ENCODE measurements around the gene MGA.
A peak's percentile ranks its signal among the peaks of the same experiment; 100 is the strongest.
"Not testable (repeated sequence)": the region's sequence is repeated elsewhere in the genome, so short reads cannot be mapped to it uniquely, and the experiment has no call there.

Gene MGA

GRCh38 chr15:41727143-41727542 is 66.9 kb downstream of the MGA start:
- no peak overlapping the region for H3K4me3 ChIP-seq (replicated peaks; ENCODE audit: insufficient read depth, low read length)
- TF ChIP-seq CTCF (IDR thresholded peaks at IDR 0.05; ENCODE audit: insufficient read depth, low read length) (no peak), SPI1 (IDR thresholded peaks at IDR 0.05; ENCODE audit: borderline replicate concordance, low read depth) (no peak), GABPA (IDR thresholded peaks at IDR 0.05; ENCODE audit: low read depth) (no peak), POLR2AphosphoS5 (IDR thresholded peaks at IDR 0.05; ENCODE audit: low read depth) (no peak), REST (IDR thresholded peaks at IDR 0.05; ENCODE audit: insufficient replicate concordance, low read depth) (no peak)
- H3K27me3 ChIP-seq (ENCODE audit: insufficient read depth, poor library complexity, severe bottlenecking): no peaks in the 10 kb centered on the region
- DNase-seq (ENCODE audit: low read depth in 1 of 2, low spot score in 1 of 2): no peak
- H3K27ac ChIP-seq (replicated peaks): no peak overlapping the region

GRCh38 chr15:41728061-41728460 is 67.9 kb downstream of the MGA start:
- DNase-seq (ENCODE audit: low read depth in 1 of 2, low spot score in 1 of 2); H3K27me3 ChIP-seq (ENCODE audit: insufficient read depth, poor library complexity, severe bottlenecking); H3K27ac ChIP-seq (replicated peaks); H3K4me3 ChIP-seq (replicated peaks; ENCODE audit: insufficient read depth, low read length): not testable (repeated sequence)

- peak overlapping the region; percentile 71 for H3K27ac ChIP-seq (replicated peaks)
- DNase-seq (ENCODE audit: low read depth in 1 of 2, low spot score in 1 of 2): peak; percentile 45 to 62
- H3K4me3 ChIP-seq (replicated peaks; ENCODE audit: insufficient read depth, low read length): no peak overlapping the region
- TF ChIP-seq SPI1 (IDR thresholded peaks at IDR 0.05; ENCODE audit: borderline replicate concordance, low read depth) (peak; percentile 99), GABPA (IDR thresholded peaks at IDR 0.05; ENCODE audit: low read depth) (no peak)
- H3K27me3 ChIP-seq (ENCODE audit: insufficient read depth, poor library complexity, severe bottlenecking): no peaks in the 10 kb centered on the region
Observed at GRCh38 chr15:41730543-41730942, 70.3 kb downstream of the MGA start.

GRCh38 chr15:41732483-41732882 is 72.3 kb downstream of the MGA start:
- no peak for DNase-seq (ENCODE audit: low read depth in 1 of 2, low spot score in 1 of 2)
- TF ChIP-seq CTCF (IDR thresholded peaks at IDR 0.05; ENCODE audit: insufficient read depth, low read length) (no peak), REST (IDR thresholded peaks at IDR 0.05; ENCODE audit: insufficient replicate concordance, low read depth) (no peak), POLR2AphosphoS5 (IDR thresholded peaks at IDR 0.05; ENCODE audit: low read depth) (no peak), SPI1 (IDR thresholded peaks at IDR 0.05; ENCODE audit: borderline replicate concordance, low read depth) (no peak), GABPA (IDR thresholded peaks at IDR 0.05; ENCODE audit: low read depth) (no peak)
- H3K27ac ChIP-seq (replicated peaks): no peak overlapping the region
- H3K27me3 ChIP-seq (ENCODE audit: insufficient read depth, poor library complexity, severe bottlenecking): no peaks in the 10 kb centered on the region
- H3K4me3 ChIP-seq (replicated peaks; ENCODE audit: insufficient read depth, low read length): no peak overlapping the region

- no peak for DNase-seq (ENCODE audit: low read depth in 1 of 2, low spot score in 1 of 2)
- Histone ChIP-seq H3K27me3 (ENCODE audit: insufficient read depth, poor library complexity, severe bottlenecking) (no peaks in the 10 kb centered on the region), H3K4me3 (replicated peaks; ENCODE audit: insufficient read depth, low read length) (no peak overlapping the region), H3K27ac (replicated peaks) (no peak overlapping the region)
- TF ChIP-seq GABPA (IDR thresholded peaks at IDR 0.05; ENCODE audit: low read depth) (no peak), SPI1 (IDR thresholded peaks at IDR 0.05; ENCODE audit: borderline replicate concordance, low read depth) (no peak), REST (IDR thresholded peaks at IDR 0.05; ENCODE audit: insufficient replicate concordance, low read depth) (no peak)
Observed at GRCh38 chr15:41734079-41734478, 73.9 kb downstream of the MGA start.

Measured in HL-60 (cell line).